ENCODE measurements around the gene CHST3. TPM values are rescaled to one million over a fixed set of nuclear protein-coding genes. Genes with fewer than 3 reads are reported as not detected.

Gene CHST3
- total and polyA plus RNA-seq, 2 experiments from 2014 or later = 1.9 to 22.5 TPM

DNA sequence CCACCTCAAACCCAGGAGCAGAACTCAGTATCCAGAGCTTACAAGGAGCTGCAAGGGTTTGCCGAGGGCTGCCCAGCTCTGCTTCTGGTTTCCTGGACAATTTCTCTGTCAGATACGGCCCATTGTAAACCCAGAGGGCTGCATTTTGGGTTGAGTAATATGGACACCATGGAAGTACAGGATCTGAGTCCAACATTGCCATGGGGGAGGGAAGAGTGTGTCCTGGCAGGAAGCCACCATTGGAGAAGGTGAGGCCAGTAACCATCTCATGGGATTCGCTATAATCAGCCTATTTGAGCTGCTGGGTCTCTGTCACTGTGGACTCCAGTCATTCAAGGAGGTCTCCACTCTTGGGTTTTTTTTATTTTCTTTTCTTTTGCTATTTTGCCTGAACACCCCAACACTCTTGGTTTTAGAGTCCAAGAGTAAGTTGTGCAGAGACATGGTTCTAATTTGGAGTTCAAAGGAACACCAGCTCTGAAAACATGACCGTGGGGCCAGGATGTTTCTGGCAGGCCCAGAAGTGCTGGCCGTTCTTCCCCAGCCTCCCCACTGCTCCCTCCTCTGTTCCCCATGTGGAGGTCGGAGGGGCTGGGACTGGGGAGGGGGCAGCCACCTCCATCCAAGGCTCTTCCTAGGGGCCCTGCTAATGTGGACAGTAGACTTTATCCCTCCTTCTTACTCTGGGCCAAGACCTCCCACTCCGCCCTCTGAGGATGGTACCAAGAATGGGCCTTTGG is 46.2 kb downstream of the CHST3 start:
- Histone ChIP-seq H3K27me3 (no peaks in the 10 kb centered on the region), H3K27ac (no peak overlapping the region), H3K9me3 (ENCODE audit: low read depth) (no peaks in the 10 kb centered on the region), H3K4me1 (ENCODE audit: low read depth) (peaks cover 6% of the 10 kb centered on the region), H3K36me3 (no peaks in the 10 kb centered on the region), H3K4me3 (no peak overlapping the region)
- no peak for TF ChIP-seq CTCF (IDR thresholded peaks at IDR 0.05; ENCODE audit: low read depth, low read length)
- DNase-seq (ENCODE audit: low read depth in 1 of 2, low spot score in 1 of 2) = peak in 1 of 2 donors; percentile 43

GRCh38 chr10:72011016-72011415 is 46.8 kb downstream of the CHST3 start:
- no peaks in the 10 kb centered on the region for H3K9me3 ChIP-seq (ENCODE audit: low read depth)
- no peak overlapping the region for H3K27ac ChIP-seq
- TF ChIP-seq CTCF (IDR thresholded peaks at IDR 0.05; ENCODE audit: low read depth, low read length) = no peak
- H3K36me3 ChIP-seq = no peaks in the 10 kb centered on the region
- DNase-seq (ENCODE audit: low read depth in 1 of 2, low spot score in 1 of 2) = no peak
- H3K4me3 ChIP-seq = no peak overlapping the region
- no peaks in the 10 kb centered on the region for H3K27me3 ChIP-seq
- H3K4me1 ChIP-seq (ENCODE audit: low read depth) = peaks cover 6% of the 10 kb centered on the region

DNA sequence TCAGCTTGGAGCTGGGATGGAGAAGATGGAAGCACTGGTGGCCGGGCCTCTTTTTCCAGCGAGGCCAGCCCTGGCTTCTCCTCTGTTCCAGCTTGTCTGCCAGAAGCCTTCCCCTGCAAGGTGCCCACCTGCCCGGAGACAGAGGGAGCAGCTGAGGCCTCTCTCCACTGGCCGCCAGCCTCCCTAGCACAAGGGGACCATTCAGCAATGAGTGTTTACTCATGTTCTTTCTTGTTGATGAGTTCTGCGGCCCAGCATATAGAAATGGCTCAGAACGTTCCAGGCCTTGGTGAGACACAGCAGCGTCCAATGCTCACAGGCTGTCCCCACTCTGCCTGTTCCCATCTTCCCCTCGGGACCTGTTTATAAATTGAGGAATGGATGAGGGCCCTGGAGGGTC is 47.3 kb downstream of the CHST3 start:
- no peaks in the 10 kb centered on the region for H3K9me3 ChIP-seq (ENCODE audit: low read depth)
- no peak overlapping the region for H3K27ac ChIP-seq
- no peak for DNase-seq (ENCODE audit: low read depth in 1 of 2, low spot score in 1 of 2)
- H3K4me1 ChIP-seq (ENCODE audit: low read depth) = peaks cover 6% of the 10 kb centered on the region
- no peaks in the 10 kb centered on the region for H3K27me3 ChIP-seq
- no peak for TF ChIP-seq CTCF (IDR thresholded peaks at IDR 0.05; ENCODE audit: low read depth, low read length)
- H3K4me3 ChIP-seq = no peak overlapping the region
- no peaks in the 10 kb centered on the region for H3K36me3 ChIP-seq

DNA sequence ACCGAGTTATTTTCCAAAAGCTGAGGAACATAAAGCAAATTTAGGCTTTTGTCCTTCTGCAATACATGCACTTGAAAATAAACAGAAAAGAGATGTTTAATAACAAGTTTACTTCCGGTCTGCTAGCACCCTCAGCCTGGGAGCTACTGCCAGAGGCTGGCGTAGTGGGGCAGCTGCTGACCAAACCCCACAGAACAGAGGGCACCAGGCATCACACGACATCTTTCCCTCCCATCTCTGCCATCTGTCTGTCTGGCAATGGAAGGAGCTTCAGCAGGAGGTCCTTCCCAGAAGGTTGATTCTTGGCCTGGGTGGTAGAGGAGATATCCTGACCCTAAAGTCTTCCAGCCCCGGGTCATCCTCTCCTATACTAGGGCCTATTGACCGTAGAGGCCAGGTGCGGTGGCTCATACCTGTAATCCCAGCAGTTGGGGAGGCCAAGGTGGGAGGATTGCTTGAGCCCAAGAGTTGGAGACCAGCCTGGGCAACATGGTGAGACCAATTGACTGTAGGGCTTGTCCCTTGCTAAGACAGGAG is 47.8 kb downstream of the CHST3 start:
- H3K4me1 ChIP-seq (ENCODE audit: low read depth) = peaks cover 7% of the 10 kb centered on the region
- DNase-seq (ENCODE audit: low read depth in 1 of 2, low spot score in 1 of 2) = no peak

GRCh38 chr10:72012796-72013195 is 48.6 kb downstream of the CHST3 start:
- Histone ChIP-seq H3K9me3 (ENCODE audit: low read depth) (no peaks in the 10 kb centered on the region), H3K4me3 (no peak overlapping the region), H3K27me3 (no peaks in the 10 kb centered on the region), H3K27ac (no peak overlapping the region), H3K4me1 (ENCODE audit: low read depth) (peaks cover 13% of the 10 kb centered on the region), H3K36me3 (no peaks in the 10 kb centered on the region)
- DNase-seq (ENCODE audit: low read depth in 1 of 2, low spot score in 1 of 2) = no peak
- TF ChIP-seq CTCF (IDR thresholded peaks at IDR 0.05; ENCODE audit: low read depth, low read length) = no peak

More for the DNA sequence above, 47.8 kb downstream of the CHST3 start:
- Histone ChIP-seq H3K9me3 (ENCODE audit: low read depth) (no peaks in the 10 kb centered on the region), H3K36me3 (no peaks in the 10 kb centered on the region), H3K27me3 (no peaks in the 10 kb centered on the region), H3K27ac (no peak overlapping the region), H3K4me3 (no peak overlapping the region)
- no peak for TF ChIP-seq CTCF (IDR thresholded peaks at IDR 0.05; ENCODE audit: low read depth, low read length)
